SK-N-SH (cell line): ENCODE data around the gene MRGPRG.

Source experiments
- CTCF ChIP-seq: fragments of 200-600 bp; sonication (generic); IDR thresholded peaks from 2 replicates; pipeline ENCODE4 v1.6.1; 2017; ENCODE audit warnings: antibody characterized with exemption, mild to moderate bottlenecking, moderate library complexity
- EP300 ChIP-seq, 2 experiments: IDR thresholded peaks; 2 replicates each; pipeline versions ENCODE4 v1.4.0 to v1.6.1; 2012; ENCODE audit warnings: borderline replicate concordance in 1 of 2, low read depth in 1 of 2, low read length in 1 of 2
- FOXJ3 ChIP-seq: sonication (generic); formaldehyde crosslinking; IDR thresholded peaks from 2 replicates; pipeline ENCODE4 v1.5.1; 2020; ENCODE audit warnings: mild to moderate bottlenecking, missing genetic modification reagents
- JUND ChIP-seq: IDR thresholded peaks from 2 replicates; pipeline ENCODE4 v1.4.0; 2012
- MAX ChIP-seq: IDR thresholded peaks from 2 replicates; pipeline ENCODE4 v1.4.0; 2012; ENCODE audit warnings: low read depth
- POLR2AphosphoS5 ChIP-seq: IDR thresholded peaks from 2 replicates; pipeline ENCODE4 v1.6.1; 2012; ENCODE audit warnings: low read depth, low read length
- RAD21 ChIP-seq: IDR thresholded peaks from 2 replicates; pipeline ENCODE4 v1.6.1; 2012; ENCODE audit warnings: mild to moderate bottlenecking, low read length
- RFX5 ChIP-seq: IDR thresholded peaks from 2 replicates; pipeline ENCODE4 v1.6.1; 2012; ENCODE audit warnings: mild to moderate bottlenecking, improper control_type of control experiment, low read length
- RXRA ChIP-seq: IDR thresholded peaks from 2 replicates; pipeline ENCODE4 v1.4.0; 2012; ENCODE audit warnings: low read depth, mild to moderate bottlenecking, borderline replicate concordance
- TAF1 ChIP-seq: IDR thresholded peaks from 2 replicates; pipeline ENCODE4 v1.6.1; 2012; ENCODE audit warnings: low read depth, mild to moderate bottlenecking, low read length, moderate library complexity, borderline replicate concordance
- TCF12 ChIP-seq: IDR thresholded peaks from 2 replicates; pipeline ENCODE4 v1.4.0; 2012
- ZBTB33 ChIP-seq: IDR thresholded peaks from 2 replicates; pipeline ENCODE4 v1.4.0; 2012; ENCODE audit warnings: low read depth, borderline replicate concordance
- TF ChIP-seq, protein P1 (sequence below): IDR thresholded peaks from 2 replicates; pipeline ENCODE4 v1.4.0; 2012; ENCODE audit warnings: low read depth, borderline replicate concordance

DNA sequence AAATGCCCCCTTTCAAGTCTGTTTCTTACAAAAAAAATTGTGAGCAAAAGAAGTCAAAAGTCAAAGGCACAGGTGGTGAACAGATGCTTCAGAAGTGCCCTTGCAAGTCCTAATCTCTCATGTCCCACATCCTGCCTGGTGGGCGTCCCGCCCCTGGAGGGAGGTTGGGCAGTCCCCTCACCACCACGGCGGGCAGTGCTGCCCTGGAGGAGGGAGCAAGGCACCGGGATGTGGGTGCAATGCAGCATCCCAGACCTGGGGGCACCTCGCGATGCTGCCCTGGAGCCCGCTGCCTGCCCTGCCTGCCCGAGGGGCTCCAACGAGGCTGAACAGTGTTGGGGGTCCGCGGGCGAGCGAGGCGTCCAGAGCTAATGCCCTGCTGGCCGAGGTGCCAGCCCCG is 15.9 kb downstream of the MRGPRG start:
- no peak for TF ChIP-seq CTCF
- TF ChIP-seq POLR2AphosphoS5: no peak
- TF ChIP-seq ZBTB33: no peak
- TF ChIP-seq TAF1: no peak
- no peak for TF ChIP-seq RFX5
- no peak for TF ChIP-seq JUND
- no peak for TF ChIP-seq EP300 (IDR thresholded peaks at IDR 0.05; ENCODE audit: borderline replicate concordance in 1 of 2, low read depth in 1 of 2, low read length in 1 of 2)
- no peak for TF ChIP-seq MAX
- TF ChIP-seq TCF12: no peak
- TF ChIP-seq RAD21: no peak
- TF ChIP-seq FOXJ3 (CRISPR knock-in tag): no peak
- TF ChIP-seq RXRA: no peak
- TF ChIP-seq, protein P1, sequence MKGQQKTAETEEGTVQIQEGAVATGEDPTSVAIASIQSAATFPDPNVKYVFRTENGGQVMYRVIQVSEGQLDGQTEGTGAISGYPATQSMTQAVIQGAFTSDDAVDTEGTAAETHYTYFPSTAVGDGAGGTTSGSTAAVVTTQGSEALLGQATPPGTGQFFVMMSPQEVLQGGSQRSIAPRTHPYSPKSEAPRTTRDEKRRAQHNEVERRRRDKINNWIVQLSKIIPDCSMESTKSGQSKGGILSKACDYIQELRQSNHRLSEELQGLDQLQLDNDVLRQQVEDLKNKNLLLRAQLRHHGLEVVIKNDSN: no peak
